ENCODE data around the gene C17orf50. TPM values are rescaled to one million over a fixed set of nuclear protein-coding genes. Genes with fewer than 3 reads are reported as not detected.

C17orf50 gene
- polyA plus RNA-seq, 1 donor (not counting 4 experiments of a cell fraction or from before 2014, with no cell fraction given): not detected

DNA sequence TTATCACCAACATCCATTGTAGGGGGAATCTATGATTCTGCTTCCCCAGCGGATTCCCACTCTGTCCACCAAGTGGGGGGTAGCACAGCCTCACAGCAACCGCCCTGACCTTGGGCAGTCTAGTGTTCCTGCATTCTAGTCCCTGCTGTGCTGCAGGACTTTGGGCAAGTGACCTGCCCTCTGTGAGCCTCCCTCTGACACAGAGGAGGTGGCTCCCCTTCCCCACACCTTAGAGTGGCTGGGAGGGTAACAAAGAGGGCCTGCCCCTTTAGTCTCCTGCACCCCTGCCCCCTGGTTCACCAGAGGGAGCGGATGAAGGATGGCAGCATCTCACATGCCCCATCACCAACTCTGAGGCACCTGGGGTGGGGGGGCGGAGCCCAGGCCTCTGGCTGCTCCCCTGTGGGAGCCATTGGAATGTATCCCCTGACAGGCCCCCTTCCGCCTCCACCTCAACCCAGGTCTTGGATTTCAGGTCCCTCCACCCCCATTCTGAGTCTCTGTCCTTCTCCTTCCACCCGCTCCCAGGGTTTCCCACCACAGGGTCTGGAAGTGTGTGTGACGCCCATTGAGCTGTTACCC lies 17.7 kb upstream of the C17orf50 start:
- no peaks in the 10 kb centered on the region for H4K20me1 ChIP-seq (ENCODE audit: control insufficient read depth, extremely low read depth, insufficient read depth, low read length)
- TF ChIP-seq EZH2 (IDR thresholded peaks at IDR 0.05; ENCODE audit: low read length): no peak
- TF ChIP-seq, protein P1, sequence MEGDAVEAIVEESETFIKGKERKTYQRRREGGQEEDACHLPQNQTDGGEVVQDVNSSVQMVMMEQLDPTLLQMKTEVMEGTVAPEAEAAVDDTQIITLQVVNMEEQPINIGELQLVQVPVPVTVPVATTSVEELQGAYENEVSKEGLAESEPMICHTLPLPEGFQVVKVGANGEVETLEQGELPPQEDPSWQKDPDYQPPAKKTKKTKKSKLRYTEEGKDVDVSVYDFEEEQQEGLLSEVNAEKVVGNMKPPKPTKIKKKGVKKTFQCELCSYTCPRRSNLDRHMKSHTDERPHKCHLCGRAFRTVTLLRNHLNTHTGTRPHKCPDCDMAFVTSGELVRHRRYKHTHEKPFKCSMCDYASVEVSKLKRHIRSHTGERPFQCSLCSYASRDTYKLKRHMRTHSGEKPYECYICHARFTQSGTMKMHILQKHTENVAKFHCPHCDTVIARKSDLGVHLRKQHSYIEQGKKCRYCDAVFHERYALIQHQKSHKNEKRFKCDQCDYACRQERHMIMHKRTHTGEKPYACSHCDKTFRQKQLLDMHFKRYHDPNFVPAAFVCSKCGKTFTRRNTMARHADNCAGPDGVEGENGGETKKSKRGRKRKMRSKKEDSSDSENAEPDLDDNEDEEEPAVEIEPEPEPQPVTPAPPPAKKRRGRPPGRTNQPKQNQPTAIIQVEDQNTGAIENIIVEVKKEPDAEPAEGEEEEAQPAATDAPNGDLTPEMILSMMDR (optimal IDR thresholded peaks at IDR 0.05 in 1 of 3, IDR thresholded peaks at IDR 0.05 in 1 of 3, conservative IDR thresholded peaks at IDR 0.05 in 1 of 3; ENCODE audit: extremely low read depth in 1 of 3, insufficient read depth in 2 of 3, low read length in 3 of 3): no peak
- peaks cover 5% of the 10 kb centered on the region for H3K4me1 ChIP-seq (ENCODE audit: control insufficient read depth, extremely low read depth, insufficient read depth, low read length)
- H3K4me2 ChIP-seq (ENCODE audit: control insufficient read depth, extremely low read depth, insufficient read depth, low read depth, low read length): no peak overlapping the region
- dilution Hi-C loops (cut with MboI; ENCODE audit: extremely low pct_ligation_motif_present, low sequenced_read_pairs): no loop called here
- no peaks in the 10 kb centered on the region for H3K9me1 ChIP-seq (ENCODE audit: control insufficient read depth, extremely low read depth, insufficient read depth, low read length)
- H3K9ac ChIP-seq (ENCODE audit: control insufficient read depth, extremely low read depth, insufficient read depth, low read length): no peak overlapping the region
- H2AFZ ChIP-seq (ENCODE audit: control insufficient read depth, low read length): no peak overlapping the region
- peaks cover 57% of the 10 kb centered on the region for H3K27me3 ChIP-seq (ENCODE audit: control insufficient read depth, extremely low read depth, insufficient read depth, low read length)
- no peak for DNase-seq (ENCODE audit: low read depth, low spot score)
- H3K79me2 ChIP-seq (ENCODE audit: control insufficient read depth, insufficient read depth, low read length): no peaks in the 10 kb centered on the region
- no peaks in the 10 kb centered on the region for H3K9me3 ChIP-seq (ENCODE audit: control insufficient read depth, low read depth, low read length)
- no peak for FAIRE-seq
- H3K27ac ChIP-seq (ENCODE audit: control insufficient read depth, insufficient read depth, low read length): no peak overlapping the region
- H3K4me3 ChIP-seq (ENCODE audit: control insufficient read depth in 2 of 3, extremely low read depth in 1 of 3, insufficient read depth in 2 of 3, low read depth in 1 of 3, low read length in 3 of 3): no peak overlapping the region
- H3K36me3 ChIP-seq (ENCODE audit: control insufficient read depth in 2 of 2, extremely low read depth in 1 of 2, insufficient read depth in 2 of 2, low read length in 2 of 2): no peaks in the 10 kb centered on the region

DNA sequence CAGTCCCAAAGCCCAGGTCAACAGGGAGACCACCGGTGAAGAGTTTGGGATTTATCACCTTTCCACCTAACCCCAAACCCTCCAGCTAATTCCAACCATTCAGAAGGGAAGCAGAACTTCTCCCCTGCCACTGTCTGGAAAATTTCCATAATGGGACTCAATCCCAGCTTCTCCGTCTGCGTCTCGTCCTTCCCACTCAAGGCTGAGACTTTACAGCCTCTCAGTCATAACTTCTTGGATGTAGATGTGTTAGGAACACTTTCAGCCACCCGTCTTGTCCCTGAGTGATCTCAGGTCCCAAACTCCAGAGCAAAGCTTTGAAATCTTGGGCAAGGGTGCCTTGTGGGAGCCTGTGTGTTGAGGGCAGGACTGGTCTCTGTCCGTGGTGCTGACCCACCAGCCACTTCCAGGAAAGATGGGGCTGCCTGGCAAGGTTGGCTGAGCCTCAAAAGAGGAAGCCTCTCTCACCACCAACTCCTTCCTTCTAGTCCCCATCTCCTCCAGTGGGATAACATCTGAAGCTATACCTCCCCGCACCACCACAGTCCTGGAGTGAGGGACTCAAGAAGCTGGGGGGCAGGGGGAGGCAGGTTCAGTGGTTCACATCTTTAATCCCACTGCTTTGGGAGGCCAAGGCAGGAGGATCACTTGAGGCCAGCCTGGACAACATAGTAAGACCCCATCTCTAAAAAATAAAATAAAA lies 16.9 kb upstream of the C17orf50 start:
- Histone ChIP-seq H3K36me3 (ENCODE audit: control insufficient read depth in 2 of 2, extremely low read depth in 1 of 2, insufficient read depth in 2 of 2, low read length in 2 of 2) (no peaks in the 10 kb centered on the region), H3K4me3 (ENCODE audit: control insufficient read depth in 2 of 3, extremely low read depth in 1 of 3, insufficient read depth in 2 of 3, low read depth in 1 of 3, low read length in 3 of 3) (no peak overlapping the region), H4K20me1 (ENCODE audit: control insufficient read depth, extremely low read depth, insufficient read depth, low read length) (no peaks in the 10 kb centered on the region), H3K9me3 (ENCODE audit: control insufficient read depth, low read depth, low read length) (no peaks in the 10 kb centered on the region), H3K9ac (ENCODE audit: control insufficient read depth, extremely low read depth, insufficient read depth, low read length) (no peak overlapping the region), H3K4me2 (ENCODE audit: control insufficient read depth, extremely low read depth, insufficient read depth, low read depth, low read length) (no peak overlapping the region), H3K27me3 (ENCODE audit: control insufficient read depth, extremely low read depth, insufficient read depth, low read length) (peaks cover 51% of the 10 kb centered on the region), H3K4me1 (ENCODE audit: control insufficient read depth, extremely low read depth, insufficient read depth, low read length) (peaks cover 12% of the 10 kb centered on the region), H3K9me1 (ENCODE audit: control insufficient read depth, extremely low read depth, insufficient read depth, low read length) (no peaks in the 10 kb centered on the region), H2AFZ (ENCODE audit: control insufficient read depth, low read length) (no peak overlapping the region), H3K79me2 (ENCODE audit: control insufficient read depth, insufficient read depth, low read length) (no peaks in the 10 kb centered on the region), H3K27ac (ENCODE audit: control insufficient read depth, insufficient read depth, low read length) (no peak overlapping the region)
- DNase-seq (ENCODE audit: low read depth, low spot score) (no peak), FAIRE-seq (no peak)
- TF ChIP-seq EZH2 (IDR thresholded peaks at IDR 0.05; ENCODE audit: low read length): no peak
- TF ChIP-seq, protein P1 (optimal IDR thresholded peaks at IDR 0.05 in 1 of 3, IDR thresholded peaks at IDR 0.05 in 1 of 3, conservative IDR thresholded peaks at IDR 0.05 in 1 of 3; ENCODE audit: extremely low read depth in 1 of 3, insufficient read depth in 2 of 3, low read length in 3 of 3): no peak
- dilution Hi-C loops (cut with MboI; ENCODE audit: extremely low pct_ligation_motif_present, low sequenced_read_pairs): no loop called here
